Fibroblast of lung (primary cell): ENCODE data around the gene TIMP1. TPM values are rescaled to one million over a fixed set of nuclear protein-coding genes. Genes with fewer than 3 reads are reported as not detected.
"Not testable (repeated sequence)": the region's sequence is repeated elsewhere in the genome, so short reads cannot be mapped to it uniquely, and the experiment has no call there.

ENCODE experiments used
- DNase-seq, 2 donors: peaks; one replicate each; pipeline versions ENCODE4 v3.0.0 to v3.0.0-alpha.2; 2010; ENCODE audit warnings: low read depth in 2 of 2
- H2AFZ ChIP-seq: 2 replicates; pipeline ENCODE4 v1.5.1; 2012; ENCODE audit warnings: low read length, control low read depth, inconsistent platforms
- H3K27ac ChIP-seq: 2 replicates; pipeline ENCODE4 v1.5.1; 2011; ENCODE audit warnings: low read length, control low read depth; ENCODE audit not compliant: insufficient read depth
- H3K27me3 ChIP-seq: 2 replicates; pipeline ENCODE4 v1.5.1; 2011; ENCODE audit warnings: mild to moderate bottlenecking, low read length; ENCODE audit not compliant: control insufficient read depth, insufficient read depth
- H3K36me3 ChIP-seq: 2 replicates; pipeline ENCODE4 v1.5.1; 2011; ENCODE audit warnings: low read length; ENCODE audit not compliant: control insufficient read depth, insufficient read depth
- H3K4me1 ChIP-seq: 2 replicates; pipeline ENCODE4 v1.5.1; 2011; ENCODE audit warnings: low read length; ENCODE audit not compliant: control insufficient read depth, insufficient read depth; ENCODE audit errors: extremely low read depth
- H3K4me2 ChIP-seq: 2 replicates; pipeline ENCODE4 v1.5.1; 2011; ENCODE audit warnings: low read length, control low read depth; ENCODE audit not compliant: insufficient read depth; ENCODE audit errors: extremely low read depth
- H3K4me3 ChIP-seq, 4 experiments: fragments of 200-600 bp in 1 of 4; sonication (generic) in 1 of 4; replicated peaks in 1 of 4; 2 replicates each; pipeline ENCODE4 v1.5.1; 2011 to 2016; ENCODE audit warnings: low read length in 4 of 4, low read depth in 3 of 4, mild to moderate bottlenecking in 3 of 4, control low read depth in 2 of 4, inconsistent platforms in 1 of 4, mixed read lengths in 1 of 4; ENCODE audit not compliant: insufficient read depth in 1 of 4; ENCODE audit errors: control extremely low read depth in 1 of 4
- H3K79me2 ChIP-seq: 2 replicates; pipeline ENCODE4 v1.5.1; 2012; ENCODE audit warnings: mild to moderate bottlenecking, low read length, inconsistent platforms; ENCODE audit not compliant: control insufficient read depth, insufficient read depth
- H3K9ac ChIP-seq: 2 replicates; pipeline ENCODE4 v1.5.1; 2011; ENCODE audit warnings: mild to moderate bottlenecking, low read length, control low read depth; ENCODE audit not compliant: insufficient read depth
- H3K9me3 ChIP-seq: 2 replicates; pipeline ENCODE4 v1.5.1; 2012; ENCODE audit warnings: low read depth, low read length; ENCODE audit not compliant: control insufficient read depth, insufficient read depth
- H4K20me1 ChIP-seq: 2 replicates; pipeline ENCODE4 v1.5.1; 2011; ENCODE audit warnings: low read length; ENCODE audit not compliant: control insufficient read depth, insufficient read depth; ENCODE audit errors: extremely low read depth
- CTCF ChIP-seq, 2 donors: IDR thresholded peaks in 1 of 2; conservative IDR thresholded peaks in 1 of 2; 1 replicate in 1 of 2; 2 replicates in 1 of 2; pipeline ENCODE4 v1.5.1; 2011 to 2012; ENCODE audit warnings: low read length in 2 of 2, control low read depth in 1 of 2, inconsistent platforms in 1 of 2, low read depth in 1 of 2, mild to moderate bottlenecking in 1 of 2
- EZH2 ChIP-seq: IDR thresholded peaks from 2 replicates; pipeline ENCODE4 v1.5.1; 2012; ENCODE audit warnings: low read length, control low read depth, mild to moderate bottlenecking; ENCODE audit errors: missing control alignments
- polyA plus RNA-seq, 2 donors: library from polyadenylated mRNA; depleted of rRNA in 1 of 2; stranded (reverse) in 1 of 2; unstranded in 1 of 2; fragments of >200 nt; gene quantifications; 2 replicates each; pipeline ENCODE4 v1.2.1, GENCODE V29; 2011 to 2012; ENCODE audit warnings: missing spikeins in 1 of 2
- total RNA-seq: library from RNA; depleted of rRNA; stranded (reverse); fragments of >200 nt; gene quantifications from 2 replicates; pipeline ENCODE4 v1.2.1, GENCODE V29; 2014

TIMP1 gene
- total and polyA plus RNA-seq, 2 donors (not counting 1 experiment from before 2014, with no cell fraction given), result 845 to 1,117 TPM

GRCh38 chrX:47597222-47597621 lies 15.0 kb downstream of the TIMP1 start:
- TF ChIP-seq CTCF (conservative IDR thresholded peaks at IDR 0.05 in 1 of 2, IDR thresholded peaks at IDR 0.05 in 1 of 2; ENCODE audit: low read depth in 1 of 2, low read length in 2 of 2) (no peak), EZH2 (no peak)
- no peaks in the 10 kb centered on the region for H3K79me2 ChIP-seq
- H3K4me1 ChIP-seq, result no peaks in the 10 kb centered on the region
- DNase-seq, result no peak
- H3K4me2 ChIP-seq, result no peak overlapping the region
- H3K27me3 ChIP-seq, result no peaks in the 10 kb centered on the region
- no peak overlapping the region for H3K4me3 ChIP-seq
- no peaks in the 10 kb centered on the region for H3K36me3 ChIP-seq
- no peak overlapping the region for H3K27ac ChIP-seq
- H4K20me1 ChIP-seq, result no peaks in the 10 kb centered on the region
- no peak overlapping the region for H3K9ac ChIP-seq
- no peaks in the 10 kb centered on the region for H3K9me3 ChIP-seq
- no peak overlapping the region for H2AFZ ChIP-seq

DNA sequence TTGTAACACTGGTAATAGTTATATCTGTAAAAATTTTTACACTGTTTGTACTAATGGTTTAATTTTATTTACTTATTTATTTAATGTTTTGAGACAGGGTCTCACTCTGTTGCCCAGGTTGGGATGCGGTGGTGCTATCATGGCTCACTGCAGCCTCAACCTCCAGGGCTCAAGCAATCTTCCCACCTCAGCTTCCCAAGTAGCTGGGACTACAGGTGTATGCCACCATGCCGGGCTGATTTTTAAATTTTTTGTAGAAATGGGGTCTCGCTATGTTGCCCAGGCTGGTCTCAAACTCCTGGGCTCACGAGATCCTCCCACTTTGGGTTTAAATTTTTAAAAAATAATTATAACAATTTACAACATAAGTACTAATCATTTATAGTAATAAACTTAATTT lies 20.9 kb downstream of the TIMP1 start:
- H3K27ac ChIP-seq, H3K4me1 ChIP-seq, DNase-seq, H3K4me2 ChIP-seq, H3K9ac ChIP-seq, H3K27me3 ChIP-seq, H3K36me3 ChIP-seq, H4K20me1 ChIP-seq, H3K79me2 ChIP-seq, H3K9me3 ChIP-seq, H2AFZ ChIP-seq, H3K4me3 ChIP-seq: not testable (repeated sequence)

DNA sequence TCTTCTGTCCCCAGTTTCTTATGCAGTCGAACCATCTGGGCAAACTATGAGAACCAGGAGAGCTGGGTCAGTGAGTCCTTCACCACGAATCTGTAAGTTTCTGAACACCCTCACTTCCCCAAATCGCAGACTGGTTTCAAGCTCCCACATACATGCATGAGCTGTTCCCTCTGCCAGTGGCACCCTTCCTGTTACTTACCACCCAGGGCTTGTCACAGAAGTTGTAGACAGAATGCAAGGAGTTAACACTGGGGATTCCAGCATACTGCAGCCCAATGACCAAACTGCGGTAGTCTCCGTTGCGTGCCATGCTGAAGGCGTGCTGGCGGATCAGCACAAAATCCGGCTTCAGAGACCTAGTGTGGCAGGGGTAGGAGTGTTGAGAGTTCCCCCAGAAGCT lies 22.8 kb downstream of the TIMP1 start:
- DNase-seq, result no peak
- no peaks in the 10 kb centered on the region for H3K4me1 ChIP-seq
- H3K36me3 ChIP-seq, result no peaks in the 10 kb centered on the region
- TF ChIP-seq EZH2 (no peak), CTCF (conservative IDR thresholded peaks at IDR 0.05 in 1 of 2, IDR thresholded peaks at IDR 0.05 in 1 of 2; ENCODE audit: low read depth in 1 of 2, low read length in 2 of 2) (no peak)
- H3K27me3 ChIP-seq, result peaks cover 3% of the 10 kb centered on the region
- no peak overlapping the region for H3K4me2 ChIP-seq
- H3K9ac ChIP-seq, result no peak overlapping the region
- H3K27ac ChIP-seq, result no peak overlapping the region
- H4K20me1 ChIP-seq, result no peaks in the 10 kb centered on the region
- no peaks in the 10 kb centered on the region for H3K79me2 ChIP-seq
- H2AFZ ChIP-seq, result no peak overlapping the region
- no peaks in the 10 kb centered on the region for H3K9me3 ChIP-seq
- H3K4me3 ChIP-seq, result no peak overlapping the region
